Measurements from ENCODE around the gene DFFB. TPM values are rescaled to one million over a fixed set of nuclear protein-coding genes. Genes with fewer than 3 reads are reported as not detected.

DFFB gene
- polyA plus RNA-seq, 3 donors, result 5.9 to 14.7 (median 6.6) TPM

- no peak overlapping the region for H3K27ac ChIP-seq (ENCODE audit: low read depth in 1 of 2, low read length in 2 of 2)
- intact Hi-C loops (cut with micrococcal nuclease), result no loop called here
- H3K27me3 ChIP-seq (ENCODE audit: control insufficient read depth in 2 of 2, insufficient read depth in 2 of 2, low read length in 2 of 2), result no peaks in the 10 kb centered on the region
- no peak overlapping the region for H3K4me2 ChIP-seq (replicated peaks; ENCODE audit: extremely low read depth, low read length, poor library complexity, severe bottlenecking)
- H3K36me3 Mint-ChIP-seq, result peaks cover 83 to 87% of the 10 kb centered on the region in 2 donors
- no peaks in the 10 kb centered on the region for H3K9me3 ChIP-seq (replicated peaks in 1 of 2; ENCODE audit: control insufficient read depth in 1 of 2, insufficient read depth in 1 of 2, low read length in 2 of 2)
- no peaks in the 10 kb centered on the region for H3K4me1 Mint-ChIP-seq
- no peak overlapping the region for H2AFZ ChIP-seq (ENCODE audit: insufficient read depth, low read depth, low read length, poor library complexity, severe bottlenecking)
- WGBS (ENCODE audit: insufficient coverage), result 92% methylated on average over 13 of the region's 14 CpGs
- no peak overlapping the region for H3K4me3 ChIP-seq (replicated peaks in 1 of 3; ENCODE audit: low read depth in 2 of 3, low read length in 3 of 3)
- no peak overlapping the region for H3K4me3 Mint-ChIP-seq
- DNase-seq, result no peak
- H3K36me3 ChIP-seq (replicated peaks in 1 of 2; ENCODE audit: control insufficient read depth in 1 of 2, insufficient read depth in 2 of 2, low read length in 2 of 2), result peaks cover 74 to 100% of the 10 kb centered on the region in 2 donors
- H3K4me1 ChIP-seq (ENCODE audit: control insufficient read depth in 1 of 2, insufficient read depth in 2 of 2, low read length in 2 of 2), result no peaks in the 10 kb centered on the region
- no peak overlapping the region for H3K9ac ChIP-seq (ENCODE audit: insufficient read depth, low read length, poor library complexity, severe bottlenecking)
- H3K79me2 ChIP-seq (ENCODE audit: insufficient read depth, low read length), result no peaks in the 10 kb centered on the region
- H3K27me3 Mint-ChIP-seq (ENCODE audit: low read depth in 3 of 3), result peaks cover 0 to 1% (median 0%) of the 10 kb centered on the region in 3 donors
- no peaks in the 10 kb centered on the region for H3K9me3 Mint-ChIP-seq
- H4K20me1 ChIP-seq (ENCODE audit: insufficient read depth, low read length), result no peaks in the 10 kb centered on the region
- no peak for TF ChIP-seq CTCF (IDR thresholded peaks at IDR 0.05)
- peak overlapping the region in 1 of 7 donors; percentile 55 for H3K27ac Mint-ChIP-seq
These were observed 29.4 kb upstream of the DFFB start for GRCh38 chr1:3827813-3828307.

- H3K9ac ChIP-seq (ENCODE audit: insufficient read depth, low read length, poor library complexity, severe bottlenecking), result no peak overlapping the region
- Mint-ChIP-seq H3K4me3 (no peak overlapping the region), H3K4me1 (no peaks in the 10 kb centered on the region), H3K36me3 (peaks cover 81 to 86% of the 10 kb centered on the region in 2 donors), H3K27me3 (ENCODE audit: low read depth in 3 of 3) (peaks cover 0 to 1% (median 0%) of the 10 kb centered on the region in 3 donors), H3K9me3 (no peaks in the 10 kb centered on the region), H3K27ac (no peak overlapping the region)
- intact Hi-C loops (cut with micrococcal nuclease), result no loop called here
- no peak overlapping the region for H2AFZ ChIP-seq (ENCODE audit: insufficient read depth, low read depth, low read length, poor library complexity, severe bottlenecking)
- no peaks in the 10 kb centered on the region for H3K79me2 ChIP-seq (ENCODE audit: insufficient read depth, low read length)
- peaks cover 74 to 100% of the 10 kb centered on the region in 2 donors for H3K36me3 ChIP-seq (replicated peaks in 1 of 2; ENCODE audit: control insufficient read depth in 1 of 2, insufficient read depth in 2 of 2, low read length in 2 of 2)
- WGBS (ENCODE audit: insufficient coverage), result 98% methylated on average over 5 of the region's 8 CpGs
- H3K27me3 ChIP-seq (ENCODE audit: control insufficient read depth in 2 of 2, insufficient read depth in 2 of 2, low read length in 2 of 2), result no peaks in the 10 kb centered on the region
- H3K9me3 ChIP-seq (replicated peaks in 1 of 2; ENCODE audit: control insufficient read depth in 1 of 2, insufficient read depth in 1 of 2, low read length in 2 of 2), result no peaks in the 10 kb centered on the region
- H4K20me1 ChIP-seq (ENCODE audit: insufficient read depth, low read length), result no peaks in the 10 kb centered on the region
- no peak overlapping the region for H3K4me2 ChIP-seq (replicated peaks; ENCODE audit: extremely low read depth, low read length, poor library complexity, severe bottlenecking)
- no peak overlapping the region for H3K4me3 ChIP-seq (replicated peaks in 1 of 3; ENCODE audit: low read depth in 2 of 3, low read length in 3 of 3)
- no peaks in the 10 kb centered on the region for H3K4me1 ChIP-seq (ENCODE audit: control insufficient read depth in 1 of 2, insufficient read depth in 2 of 2, low read length in 2 of 2)
- no peak for DNase-seq
- H3K27ac ChIP-seq (ENCODE audit: low read depth in 1 of 2, low read length in 2 of 2), result no peak overlapping the region
- TF ChIP-seq CTCF (IDR thresholded peaks at IDR 0.05), result no peak
These were observed 28.9 kb upstream of the DFFB start for GRCh38 chr1:3828391-3828790.

Data from CD14-positive monocyte (primary cell).